GM19239 (cell line): ENCODE data around the gene DNAJC4.

ENCODE experiments used
- DNase-seq: peaks from one replicate; pipeline ENCODE4 v3.0.0; 2011; ENCODE audit warnings: low spot score; ENCODE audit not compliant: insufficient read length
- FAIRE-seq: peaks from 2 replicates; lab custom pipeline; 2011; peaks lifted over from hg19 to GRCh38; lab: Jason Lieb, UNC

Gene DNAJC4, protein sequence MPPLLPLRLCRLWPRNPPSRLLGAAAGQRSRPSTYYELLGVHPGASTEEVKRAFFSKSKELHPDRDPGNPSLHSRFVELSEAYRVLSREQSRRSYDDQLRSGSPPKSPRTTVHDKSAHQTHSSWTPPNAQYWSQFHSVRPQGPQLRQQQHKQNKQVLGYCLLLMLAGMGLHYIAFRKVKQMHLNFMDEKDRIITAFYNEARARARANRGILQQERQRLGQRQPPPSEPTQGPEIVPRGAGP

DNA sequence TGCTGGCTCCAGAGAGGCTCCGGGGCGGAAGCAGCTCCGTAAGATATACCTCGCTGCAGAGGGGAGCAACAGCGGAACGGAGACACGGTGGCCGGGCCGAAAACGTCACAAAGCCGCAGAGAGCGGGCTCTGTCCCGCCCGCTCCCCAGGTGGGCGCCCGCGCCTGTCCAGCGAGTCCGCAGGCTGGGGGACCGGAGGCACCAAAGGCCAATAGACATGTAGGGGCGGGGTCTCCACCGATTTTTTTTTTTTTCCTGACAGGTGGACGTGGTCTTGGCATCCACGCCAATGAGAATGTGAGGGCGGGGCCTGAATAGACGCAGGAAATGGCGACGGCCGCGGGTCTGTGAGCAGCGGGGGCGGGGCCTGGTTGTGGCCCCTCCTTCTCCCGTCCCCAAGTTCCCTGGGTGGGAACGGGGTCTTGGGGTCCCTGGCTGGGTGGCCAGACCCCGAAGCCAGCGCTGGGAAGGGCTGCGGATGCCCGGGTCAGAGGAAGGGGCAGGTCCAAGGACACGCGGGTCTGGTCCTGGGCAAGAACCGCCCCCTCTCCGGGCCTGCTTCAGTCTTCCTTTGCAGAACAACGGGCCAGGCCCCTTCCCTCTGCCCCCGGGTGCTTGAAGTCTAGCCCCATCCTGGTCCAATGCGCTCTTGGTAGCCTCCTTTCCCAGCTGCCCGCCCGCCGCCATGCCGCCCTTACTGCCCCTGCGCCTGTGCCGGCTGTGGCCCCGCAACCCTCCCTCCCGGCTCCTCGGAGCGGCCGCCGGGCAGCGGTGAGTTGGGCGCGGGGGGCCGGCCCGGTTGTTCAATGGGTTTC lies at the start of gene DNAJC4:
TSS of gene DNAJC4 (plus strand) at position 378 of the 814 bp plus-strand sequence. CDS start at position 685, 307 bp downstream.
- DNase-seq (peak; percentile 88), FAIRE-seq (peak; percentile 96)

DNA sequence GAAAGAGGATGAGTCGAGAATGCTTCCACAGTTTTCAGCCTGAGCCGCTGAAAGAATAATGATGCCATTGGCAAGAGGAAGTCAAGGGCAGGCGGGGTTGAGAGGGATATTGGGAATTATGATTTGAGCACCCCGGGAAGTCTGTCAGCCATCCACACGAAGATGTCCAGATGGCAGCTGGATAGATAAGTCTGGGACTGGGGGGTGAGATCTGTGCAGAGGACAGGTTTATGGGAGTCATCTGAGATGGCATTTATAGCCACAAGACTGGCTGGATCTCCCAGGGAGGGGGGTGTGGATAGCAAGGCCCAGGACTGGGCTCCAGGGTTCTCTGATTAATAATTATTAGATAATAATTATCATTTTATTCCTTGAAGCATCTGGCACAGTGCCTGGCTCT lies 49.5 kb upstream of the DNAJC4 start:
- no peak for FAIRE-seq

DNA sequence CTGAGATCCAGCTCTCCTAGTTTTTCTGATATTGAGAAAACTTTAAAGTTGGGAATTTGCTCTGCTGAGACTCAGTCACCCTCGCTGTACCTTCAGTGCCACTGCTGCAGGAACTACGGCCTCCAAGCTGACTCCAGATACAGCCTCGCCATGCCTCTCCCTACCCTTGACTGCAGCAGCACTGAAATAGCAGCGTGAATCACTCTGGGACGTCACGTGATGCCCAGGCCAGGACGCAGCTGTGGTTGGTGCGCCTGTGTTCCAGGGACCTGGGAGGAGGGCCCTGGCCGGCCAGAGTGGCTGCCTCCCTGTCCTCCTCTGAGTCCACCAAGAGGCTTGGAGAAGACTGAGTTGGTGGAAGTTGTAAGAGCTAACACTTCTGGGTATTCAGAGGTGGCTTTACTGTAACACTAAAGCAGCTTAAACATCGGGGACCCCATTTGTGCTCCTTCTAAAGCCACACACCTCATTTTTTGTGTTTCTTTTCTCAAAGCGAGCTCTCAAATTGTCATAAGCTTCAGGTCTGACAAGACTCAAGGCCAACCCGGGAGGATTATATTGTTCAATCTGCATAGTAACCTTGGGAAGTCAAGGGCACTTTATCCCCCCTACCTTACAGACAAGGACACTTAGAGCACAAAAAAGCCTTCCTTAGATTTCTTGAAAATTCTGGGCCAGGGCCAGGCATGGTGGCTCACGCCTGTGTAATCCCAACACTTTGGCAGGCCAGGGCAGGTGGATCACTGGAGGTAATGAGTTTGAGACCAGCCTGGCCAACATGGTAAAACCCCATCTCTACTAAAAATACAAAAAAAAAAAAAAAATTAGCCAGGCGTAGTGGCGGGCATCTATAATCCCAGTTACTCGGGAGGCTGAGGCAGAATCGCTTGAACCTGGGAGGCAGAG lies 48.6 kb upstream of the DNAJC4 start:
- FAIRE-seq (peak; percentile 86), DNase-seq (peak; percentile 52)

More for the DNA sequence above, 49.5 kb upstream of the DNAJC4 start:
- no peak for DNase-seq

DNA sequence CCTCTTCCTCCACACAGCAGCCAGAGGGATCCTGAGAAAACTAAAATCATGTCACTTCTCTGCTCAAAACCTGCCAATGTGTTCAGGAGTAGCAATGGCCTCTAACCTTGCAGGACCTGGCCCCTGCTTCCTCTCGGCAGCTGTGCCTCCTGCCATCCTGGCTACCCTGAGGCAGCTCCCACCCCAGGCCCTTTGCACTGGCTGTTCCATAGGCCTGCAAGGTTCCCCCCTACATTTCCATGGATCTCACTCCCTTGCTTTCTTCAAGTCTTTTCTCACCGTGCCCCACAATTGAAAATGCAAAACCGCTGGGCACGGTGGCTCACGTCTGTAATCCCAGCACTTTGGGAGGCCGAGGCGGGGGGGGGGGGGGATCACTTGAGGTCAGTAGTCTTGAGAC lies 46.5 kb upstream of the DNAJC4 start:
- DNase-seq (no peak), FAIRE-seq (no peak)

DNA sequence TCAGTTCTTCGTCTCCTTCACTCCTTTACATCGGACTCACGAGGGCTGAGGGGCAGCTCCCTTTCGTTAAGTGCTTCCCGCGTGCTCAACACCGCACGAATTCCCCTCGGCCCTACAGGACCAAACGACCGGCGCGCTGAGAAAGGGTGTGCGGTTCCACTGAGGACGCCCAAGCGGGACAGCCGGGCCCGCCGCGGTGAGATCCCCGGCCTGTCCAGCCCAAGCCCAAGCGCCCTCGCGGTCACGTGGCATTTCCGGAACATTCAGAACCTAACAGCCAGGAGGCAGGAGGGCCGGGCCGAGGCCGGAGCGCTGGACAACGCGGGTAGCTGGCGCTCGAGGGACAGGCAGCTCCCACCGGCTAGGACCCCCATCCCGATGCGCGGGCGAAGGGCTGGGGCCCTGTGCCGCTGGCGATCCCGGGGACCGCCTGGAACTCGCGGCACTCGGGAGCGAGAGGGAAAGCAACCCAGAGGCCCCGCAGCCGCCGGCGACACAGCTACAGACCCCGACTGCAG lies 45.1 kb upstream of the DNAJC4 start:
- DNase-seq (no peak), FAIRE-seq (peak; percentile 37)

DNA sequence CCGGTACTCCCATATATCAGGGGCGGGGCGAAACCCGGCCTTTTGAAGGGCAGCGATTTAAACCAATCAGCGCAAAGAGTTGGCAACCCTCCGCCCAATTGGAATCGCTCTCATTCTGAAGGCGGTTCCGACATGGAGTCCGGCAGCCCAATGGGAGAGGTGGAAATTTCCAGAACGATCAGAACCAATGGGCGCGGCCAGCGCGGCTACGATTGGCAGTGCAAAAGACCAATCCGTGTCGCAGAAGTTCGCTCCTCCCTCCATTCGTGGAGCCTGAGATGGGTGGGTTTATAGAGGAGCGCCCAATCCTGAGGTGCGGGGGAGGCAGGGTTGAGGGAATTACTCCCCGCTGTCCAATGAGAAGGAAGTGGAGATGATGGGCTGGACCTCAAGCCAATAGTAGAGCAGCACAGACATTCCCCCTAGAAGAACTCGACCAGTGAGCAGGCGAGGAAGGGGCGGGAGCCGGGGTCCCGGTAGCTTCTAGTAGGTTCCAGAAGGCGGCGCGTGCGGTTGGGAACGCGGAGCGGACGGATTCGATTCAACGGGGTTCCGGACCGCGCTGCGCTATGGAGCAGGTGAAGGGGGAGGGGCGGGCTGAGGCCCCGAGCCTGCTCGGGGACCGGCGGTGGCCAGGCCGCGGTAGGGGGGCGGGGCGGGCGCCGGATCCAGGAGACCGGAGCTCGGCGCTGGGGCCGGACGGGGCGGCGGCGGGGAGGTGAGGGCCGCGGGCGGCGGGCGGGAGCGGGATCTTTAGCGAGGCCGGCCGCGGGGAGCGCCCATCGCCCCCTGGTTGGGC lies 44.5 kb upstream of the DNAJC4 start, which contains the start of gene STIP1:
TSS of gene STIP1 (plus strand) at position 479 of the 799 bp plus-strand sequence. CDS start at position 570, 91 bp downstream.
- DNase-seq (peak; percentile 97), FAIRE-seq (peak; percentile 94)

DNA sequence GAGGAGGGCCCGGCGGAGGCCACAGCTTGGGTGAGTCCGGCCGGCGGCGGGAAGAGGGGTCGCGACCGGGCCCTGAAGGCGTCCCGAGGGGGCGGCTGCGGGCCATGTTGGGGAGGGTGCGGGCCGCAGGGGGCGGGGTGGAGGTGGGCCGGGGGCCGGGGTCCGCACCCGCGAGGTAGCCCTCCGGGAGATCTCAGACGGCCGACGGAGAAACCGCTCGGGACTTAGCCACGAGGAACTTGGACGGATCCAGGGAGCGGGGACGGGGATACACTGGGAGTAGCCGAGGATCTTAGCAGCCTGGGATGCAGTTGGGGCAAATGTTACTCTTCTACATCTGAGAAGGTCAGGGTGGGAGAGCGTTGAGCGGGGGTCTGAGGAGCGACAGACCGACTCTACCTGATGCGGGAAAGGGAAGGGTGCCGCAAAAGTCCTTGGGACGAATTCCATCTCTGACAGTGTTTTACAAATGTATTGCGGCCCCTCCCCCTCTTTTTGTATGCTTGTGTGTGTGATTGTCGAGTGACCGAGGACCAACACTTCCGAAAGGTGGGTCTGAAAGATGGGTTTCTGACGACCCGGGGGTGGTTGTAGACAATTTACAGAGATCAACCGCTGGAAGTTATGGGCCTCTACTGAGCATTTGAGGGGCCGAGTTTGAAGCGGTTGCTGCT lies 43.7 kb upstream of the DNAJC4 start:
- FAIRE-seq (no peak), DNase-seq (no peak)

DNA sequence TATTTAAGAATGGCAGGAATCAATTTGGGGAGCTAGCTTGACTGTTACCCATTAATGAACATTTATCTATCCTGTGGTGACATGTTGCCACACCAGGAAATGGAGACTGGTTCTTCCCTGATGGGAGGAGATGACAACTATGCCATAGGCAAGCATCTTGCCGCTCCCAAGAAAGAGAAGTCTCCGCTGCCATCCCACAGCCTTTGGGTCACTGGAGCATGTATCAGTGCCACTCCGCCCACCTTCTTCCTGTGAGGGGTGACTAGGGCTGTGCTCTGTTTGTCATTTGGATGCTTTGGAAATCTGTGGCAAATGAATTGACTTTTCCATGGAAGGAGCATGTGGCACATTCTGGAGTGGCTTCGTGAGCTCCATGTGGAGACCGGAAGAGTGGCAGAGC lies 37.9 kb upstream of the DNAJC4 start:
- DNase-seq (no peak), FAIRE-seq (no peak)

DNA sequence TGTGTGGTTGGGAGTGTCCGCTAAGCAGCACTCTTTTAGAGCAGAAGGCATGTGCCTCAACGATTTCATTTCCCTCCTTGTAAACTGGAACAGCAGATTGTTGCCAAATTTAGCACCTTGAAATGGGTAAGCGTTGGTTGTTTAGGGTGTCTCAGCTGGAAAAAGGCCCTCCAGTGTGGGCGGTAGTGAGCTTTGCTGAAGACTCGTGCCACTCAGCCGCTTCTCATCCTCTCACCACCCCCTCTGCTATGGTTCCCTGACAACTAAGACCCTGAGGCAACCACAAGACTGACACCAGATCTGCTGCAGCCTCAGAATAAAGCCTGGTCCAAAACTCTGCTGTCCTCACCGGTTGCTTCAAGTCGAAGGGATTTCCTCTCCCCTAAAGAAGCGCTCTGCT lies 33.7 kb upstream of the DNAJC4 start:
- DNase-seq (no peak), FAIRE-seq (no peak)

DNA sequence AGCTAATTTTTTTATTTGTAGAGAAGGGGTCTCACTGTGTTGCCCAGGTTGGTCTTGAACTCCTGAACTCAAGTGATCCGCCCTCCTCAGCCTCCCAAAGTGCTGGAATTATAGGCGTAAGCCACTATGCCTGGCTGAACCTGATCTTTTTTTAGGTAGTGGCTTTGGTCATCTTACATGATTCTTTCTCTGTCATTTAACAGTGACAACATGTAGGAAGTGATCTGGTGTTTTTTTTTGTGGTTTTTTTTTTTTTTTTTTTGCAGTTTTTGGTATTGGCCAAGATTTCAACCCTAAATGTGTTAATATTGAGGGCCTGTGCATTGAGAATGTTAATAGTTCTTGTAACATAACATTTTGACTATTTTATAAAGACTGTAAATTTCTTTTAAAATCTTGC lies 31.8 kb upstream of the DNAJC4 start:
- FAIRE-seq (no peak), DNase-seq (no peak)

DNA sequence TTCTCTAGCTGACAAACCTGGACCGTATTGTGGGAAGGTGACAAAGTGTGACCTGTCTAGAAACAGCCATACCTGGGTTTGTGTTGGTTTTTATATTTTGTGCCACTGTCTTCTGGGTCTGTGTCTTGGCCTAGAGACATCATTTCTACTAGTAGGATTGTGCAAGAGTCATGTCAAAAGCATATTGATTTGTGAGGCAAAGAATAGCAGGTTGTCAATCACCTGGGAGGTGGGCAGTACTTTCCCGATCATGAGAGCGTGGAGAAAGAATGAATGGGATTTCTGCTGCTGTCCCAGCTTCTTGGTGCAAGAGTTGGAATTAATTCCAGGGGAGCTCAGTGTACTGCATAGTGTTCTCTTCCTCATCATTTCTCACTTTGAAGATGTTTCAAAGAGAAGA lies 28.8 kb upstream of the DNAJC4 start:
- FAIRE-seq (no peak), DNase-seq (no peak)

DNA sequence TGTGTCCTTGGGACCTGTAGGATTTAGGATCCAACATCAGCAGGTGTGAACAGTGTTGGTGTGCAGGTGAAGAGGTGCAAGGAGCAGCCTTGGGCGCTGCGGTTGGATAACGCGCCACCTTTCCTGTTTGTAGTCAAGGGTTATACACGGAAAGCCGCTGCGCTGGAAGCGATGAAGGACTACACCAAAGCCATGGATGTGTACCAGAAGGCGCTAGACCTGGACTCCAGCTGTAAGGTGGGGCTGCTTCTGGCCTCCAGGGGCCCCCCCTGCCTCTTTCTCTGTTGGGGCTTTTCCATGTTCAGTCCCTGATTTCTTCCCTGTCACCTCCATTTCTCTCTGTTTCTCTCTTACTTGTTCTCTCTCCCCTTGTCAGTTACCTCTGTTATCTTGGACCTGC lies 27.4 kb upstream of the DNAJC4 start:
- DNase-seq, result no peak
- no peak for FAIRE-seq

DNA sequence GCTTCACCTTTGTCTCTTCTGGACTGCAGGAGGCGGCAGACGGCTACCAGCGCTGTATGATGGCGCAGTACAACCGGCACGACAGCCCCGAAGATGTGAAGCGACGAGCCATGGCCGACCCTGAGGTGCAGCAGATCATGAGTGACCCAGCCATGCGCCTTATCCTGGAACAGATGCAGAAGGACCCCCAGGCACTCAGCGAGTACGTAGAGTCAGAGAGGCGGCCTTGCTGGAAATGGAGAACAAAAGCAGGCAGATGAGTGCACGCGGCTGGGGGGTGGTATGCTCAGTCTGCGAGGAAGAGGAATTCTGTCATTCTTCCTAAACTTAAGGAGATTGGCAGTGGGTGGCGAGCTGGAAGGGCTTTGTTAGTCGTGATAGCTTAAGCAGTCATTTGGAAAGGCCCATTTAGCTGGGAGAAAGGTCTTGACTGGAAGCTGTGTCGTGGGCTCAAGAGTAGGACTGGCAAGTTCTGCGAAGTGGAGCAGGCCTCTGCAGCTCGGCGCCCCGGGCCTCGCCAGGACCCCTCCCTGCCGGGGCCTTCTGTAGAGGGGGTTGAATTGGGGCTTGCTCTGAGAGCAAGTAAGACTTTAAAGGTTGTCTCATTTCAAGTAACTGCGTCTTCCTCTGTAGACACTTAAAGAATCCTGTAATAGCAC lies 26.8 kb upstream of the DNAJC4 start:
- FAIRE-seq (no peak), DNase-seq (no peak)

DNA sequence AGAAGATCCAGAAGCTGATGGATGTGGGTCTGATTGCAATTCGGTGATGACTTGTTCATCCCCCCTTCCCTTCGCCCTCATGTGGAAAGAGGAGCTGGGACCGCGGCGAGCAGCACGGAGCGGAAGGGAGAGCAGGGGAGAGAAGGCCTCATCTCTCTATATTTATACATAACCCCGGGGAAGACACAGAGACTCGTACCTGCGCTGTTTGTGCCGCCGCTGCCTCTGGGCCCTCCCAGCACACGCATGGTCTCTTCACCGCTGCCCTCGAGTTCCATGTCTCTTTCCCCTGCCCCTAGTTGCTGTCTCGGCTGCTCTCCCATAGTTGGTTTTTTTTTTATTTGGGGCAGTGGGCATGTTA lies 26.3 kb upstream of the DNAJC4 start:
- FAIRE-seq, result no peak
- no peak for DNase-seq

DNA sequence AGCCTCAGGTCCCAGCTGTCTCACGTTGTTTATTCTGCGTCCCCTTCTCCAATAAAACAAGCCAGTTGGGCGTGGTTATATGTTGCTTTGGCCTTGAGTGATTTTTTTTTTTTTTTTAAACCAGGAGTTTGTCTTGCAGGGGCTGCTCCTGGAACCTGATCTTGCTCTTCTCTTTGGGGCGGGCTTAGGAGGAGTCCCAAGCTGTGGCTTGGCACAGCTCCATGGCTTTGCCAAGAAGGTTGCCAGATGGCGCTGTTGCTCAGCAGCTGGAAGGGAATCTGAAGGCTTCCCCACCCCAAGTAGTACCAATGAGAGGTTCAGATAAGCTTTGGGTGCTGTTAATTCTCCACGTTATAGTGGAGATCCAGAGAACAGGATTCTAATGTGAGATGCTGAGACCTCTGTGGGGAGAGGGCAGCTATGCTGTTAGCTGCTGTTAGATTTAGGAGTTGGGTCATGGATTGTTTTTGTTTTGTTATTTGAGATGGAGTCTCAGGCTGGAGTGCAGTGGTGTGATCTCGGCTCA lies 25.8 kb upstream of the DNAJC4 start:
- no peak for FAIRE-seq
- peak; percentile 74 for DNase-seq

DNA sequence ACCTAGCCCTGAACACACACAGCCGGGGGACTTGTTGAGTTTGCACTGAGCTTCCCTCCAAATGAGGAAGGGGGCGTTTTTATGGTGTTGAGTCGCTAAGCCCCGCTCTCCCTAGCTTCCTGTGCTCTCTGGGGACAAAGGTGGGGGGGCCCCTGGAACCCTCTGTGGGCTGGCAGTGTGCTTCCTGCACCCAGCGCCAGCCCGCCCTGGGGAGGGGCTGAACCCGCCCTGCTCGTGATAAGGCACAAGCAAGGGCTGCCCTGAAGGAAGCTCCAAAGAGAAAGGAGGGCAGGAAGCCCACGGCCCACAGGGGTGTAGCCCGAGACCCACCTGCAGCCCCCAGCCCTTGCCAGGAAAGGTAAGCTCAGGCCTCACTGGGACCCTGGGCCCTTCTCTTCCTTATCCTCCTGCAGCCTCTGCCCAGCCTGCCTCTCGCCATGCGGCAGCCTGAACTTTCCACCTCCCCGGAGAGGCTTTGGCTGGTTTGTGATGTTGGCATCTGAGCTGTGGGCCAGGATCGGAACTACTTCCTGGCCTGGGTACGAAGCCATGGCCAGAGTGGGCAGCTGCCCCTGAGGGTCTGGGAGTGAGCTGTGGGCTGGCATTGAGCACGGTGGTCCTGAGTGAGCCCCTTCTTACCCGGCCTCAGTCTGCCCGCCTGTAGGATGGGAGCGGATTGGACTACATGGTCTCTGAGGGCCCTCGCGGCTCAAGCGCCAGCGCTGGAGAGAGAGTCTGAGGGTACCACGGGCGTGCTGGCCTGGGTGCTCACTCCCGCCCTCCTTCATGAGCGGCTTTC lies 23.7 kb upstream of the DNAJC4 start, which contains the start of gene FERMT3:
TSS of gene FERMT3 (plus strand) at position 265 of the 799 bp plus-strand sequence. CDS start 644 bp downstream, outside the sequence.
- DNase-seq, result peak; percentile 68
- FAIRE-seq, result peak; percentile 89
